Spleen (tissue), 11 donors: Measurements from ENCODE around the gene COPRS. TPM values are rescaled to one million over a fixed set of nuclear protein-coding genes. Genes with fewer than 3 reads are reported as not detected.
"Not testable (repeated sequence)": the region's sequence is repeated elsewhere in the genome, so short reads cannot be mapped to it uniquely, and the experiment has no call there.

Experiments
- DNase-seq: peaks from one replicate; pipeline ENCODE4 v3.0.0-alpha.2; 2020
- H3K27ac ChIP-seq, 8 donors: fragments of 200-600 bp; sonication (generic) in 7 of 8; 1 replicate in 4 of 8; 2 replicates in 4 of 8; pipeline versions ENCODE4 v1.5.0 to v1.8.0; 2016 to 2021; ENCODE audit warnings: inconsistent platforms in 4 of 8, mild to moderate bottlenecking in 4 of 8, moderate library complexity in 1 of 8
- H3K27me3 ChIP-seq, 7 donors: fragments of 200-600 bp; sonication (generic) in 6 of 7; replicated peaks in 1 of 7; 1 replicate in 4 of 7; 2 replicates in 3 of 7; pipeline versions ENCODE4 v1.5.0 to v1.8.0; 2016 to 2021; ENCODE audit warnings: inconsistent platforms in 3 of 7, mild to moderate bottlenecking in 1 of 7
- H3K36me3 ChIP-seq, 6 donors: fragments of 200-600 bp; sonication (generic) in 5 of 6; 1 replicate in 4 of 6; 2 replicates in 2 of 6; pipeline versions ENCODE4 v1.5.0 to v1.8.0; 2016 to 2021; ENCODE audit warnings: inconsistent platforms in 2 of 6
- H3K4me1 ChIP-seq, 6 donors: fragments of 200-600 bp; sonication (generic) in 5 of 6; 1 replicate in 3 of 6; 2 replicates in 3 of 6; pipeline versions ENCODE4 v1.5.0 to v1.8.0; 2016 to 2021; ENCODE audit warnings: inconsistent platforms in 3 of 6
- H3K4me3 ChIP-seq, 8 donors: fragments of 200-600 bp; sonication (generic) in 7 of 8; 1 replicate in 4 of 8; 2 replicates in 4 of 8; pipeline versions ENCODE4 v1.5.0 to v1.8.0; 2016 to 2021; ENCODE audit warnings: inconsistent platforms in 4 of 8, mild to moderate bottlenecking in 4 of 8, moderate library complexity in 2 of 8
- H3K9me3 ChIP-seq, 8 donors: fragments of 200-600 bp; sonication (generic) in 7 of 8; 1 replicate in 4 of 8; 2 replicates in 4 of 8; pipeline versions ENCODE4 v1.5.0 to v1.8.0; 2016 to 2021; ENCODE audit warnings: inconsistent platforms in 4 of 8
- POLR2A ChIP-seq, 3 donors: fragments of 450-650 bp; IDR thresholded peaks; one replicate each; pipeline ENCODE4 v1.5.1; 2017; ENCODE audit warnings: antibody characterized with exemption in 3 of 3, mild to moderate bottlenecking in 1 of 3
- POLR2AphosphoS5 ChIP-seq, 3 donors: sonication (generic); formaldehyde crosslinking; IDR thresholded peaks; one replicate each; pipeline ENCODE4 v1.5.1; 2017; ENCODE audit warnings: antibody characterized with exemption in 3 of 3
- WGBS, 5 donors: extraction: QIAGEN DNeasy Blood & Tissue Kit in 3 of 5; methylation state at CpG; one replicate each; pipeline versions ENCODE4 v1.1.5 to v1.1.7; 2013 to 2018; 5-methylcytosine and 5-hydroxymethylcytosine counted together
- intact Hi-C: fragments of 100-400 bp; cut with DNase I; formaldehyde crosslinking; loops from one replicate; pipeline ENCODE4 v1.15.0; 2023; ENCODE audit warnings: low total_unique reads
- polyA plus RNA-seq, 3 donors: library from polyadenylated mRNA; stranded (reverse); fragments of 200-250 nt; gene quantifications; one replicate each; pipeline ENCODE4 v1.2.1, GENCODE V29; 2013
- total RNA-seq, 7 donors: library from RNA; depleted of rRNA in 3 of 7; stranded (reverse); fragments of >200 nt in 3 of 7; fragmentation: NEBNext Ultra II Directional in 4 of 7; extraction: Animal tissue kit (Norgen Biotek cat#: 25700) in 4 of 7; gene quantifications; one replicate each; pipeline versions ENCODE4 v1.1.0 to v1.2.1, GENCODE V29; 2016 to 2021
- TF ChIP-seq, protein P1 (sequence below), 11 experiments: fragments of 200-600 bp in 7 of 11; fragments of 450-650 bp in 4 of 11; sonication (generic) in 4 of 11; IDR thresholded peaks in 8 of 11; conservative IDR thresholded peaks in 3 of 11; 1 replicate in 7 of 11; 2 replicates in 4 of 11; pipeline versions ENCODE4 v1.4.0 to v1.8.0; 2016 to 2021; ENCODE audit warnings: antibody characterized with exemption in 11 of 11, inconsistent platforms in 4 of 11, mild to moderate bottlenecking in 1 of 11
- donor health status: healthy with polysubstance abuse.
- donor health status: DM: no; HTN: no; CAD: no; lungs with moderate emphysema.
- donor health status: DM: no; HTN: no; CAD: no.
- donor health status: Bipolar disorder and iron deficiency.
- donor health status: healthy.
- donor health status: DM: no; HTN: no; CAD: no.
- donor health status: DM: yes; HTN: yes; CAD: no.

Gene COPRS
- total and polyA plus RNA-seq, 10 donors = 16.4 to 51.3 (median 32.6) TPM

DNA sequence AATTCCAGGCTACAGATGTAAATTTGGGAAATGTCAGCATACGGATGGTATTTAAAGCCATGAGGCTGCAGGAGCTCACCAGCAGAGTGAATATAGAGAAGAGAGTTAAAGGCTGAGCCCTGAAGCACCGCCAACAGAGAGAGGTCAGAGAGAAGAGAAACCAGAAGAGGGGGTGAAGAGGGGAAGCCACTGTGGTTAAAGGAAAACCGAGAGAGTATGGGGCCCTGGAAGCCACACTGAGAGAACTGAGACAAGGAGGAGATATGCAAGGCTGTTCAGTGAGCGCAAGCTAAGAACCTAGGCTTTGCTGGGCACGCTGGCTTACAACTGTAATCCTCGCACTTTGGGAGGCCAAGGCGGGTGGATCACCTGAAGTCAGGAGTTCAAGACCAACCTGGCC, 24.6 kb downstream of the COPRS start:
- Histone ChIP-seq H3K4me1 (peaks cover 0 to 13% (median 4%) of the 10 kb centered on the region in 6 donors), H3K27me3 (no peaks in the 10 kb centered on the region), H3K27ac (no peak overlapping the region), H3K9me3 (no peaks in the 10 kb centered on the region), H3K36me3 (no peaks in the 10 kb centered on the region), H3K4me3 (no peak overlapping the region)
- intact Hi-C loops = no loop called here
- DNase-seq = no peak
- 24 to 42% (median 36%) methylated on average over 7 of the region's 7 CpGs for WGBS, 5 donors
- TF ChIP-seq, protein P1, sequence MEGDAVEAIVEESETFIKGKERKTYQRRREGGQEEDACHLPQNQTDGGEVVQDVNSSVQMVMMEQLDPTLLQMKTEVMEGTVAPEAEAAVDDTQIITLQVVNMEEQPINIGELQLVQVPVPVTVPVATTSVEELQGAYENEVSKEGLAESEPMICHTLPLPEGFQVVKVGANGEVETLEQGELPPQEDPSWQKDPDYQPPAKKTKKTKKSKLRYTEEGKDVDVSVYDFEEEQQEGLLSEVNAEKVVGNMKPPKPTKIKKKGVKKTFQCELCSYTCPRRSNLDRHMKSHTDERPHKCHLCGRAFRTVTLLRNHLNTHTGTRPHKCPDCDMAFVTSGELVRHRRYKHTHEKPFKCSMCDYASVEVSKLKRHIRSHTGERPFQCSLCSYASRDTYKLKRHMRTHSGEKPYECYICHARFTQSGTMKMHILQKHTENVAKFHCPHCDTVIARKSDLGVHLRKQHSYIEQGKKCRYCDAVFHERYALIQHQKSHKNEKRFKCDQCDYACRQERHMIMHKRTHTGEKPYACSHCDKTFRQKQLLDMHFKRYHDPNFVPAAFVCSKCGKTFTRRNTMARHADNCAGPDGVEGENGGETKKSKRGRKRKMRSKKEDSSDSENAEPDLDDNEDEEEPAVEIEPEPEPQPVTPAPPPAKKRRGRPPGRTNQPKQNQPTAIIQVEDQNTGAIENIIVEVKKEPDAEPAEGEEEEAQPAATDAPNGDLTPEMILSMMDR (IDR thresholded peaks at IDR 0.05 in 8 of 11, conservative IDR thresholded peaks at IDR 0.05 in 3 of 11) = no peak
- no peak for TF ChIP-seq POLR2A (IDR thresholded peaks at IDR 0.05)
- TF ChIP-seq POLR2AphosphoS5 (IDR thresholded peaks at IDR 0.05) = no peak

DNA sequence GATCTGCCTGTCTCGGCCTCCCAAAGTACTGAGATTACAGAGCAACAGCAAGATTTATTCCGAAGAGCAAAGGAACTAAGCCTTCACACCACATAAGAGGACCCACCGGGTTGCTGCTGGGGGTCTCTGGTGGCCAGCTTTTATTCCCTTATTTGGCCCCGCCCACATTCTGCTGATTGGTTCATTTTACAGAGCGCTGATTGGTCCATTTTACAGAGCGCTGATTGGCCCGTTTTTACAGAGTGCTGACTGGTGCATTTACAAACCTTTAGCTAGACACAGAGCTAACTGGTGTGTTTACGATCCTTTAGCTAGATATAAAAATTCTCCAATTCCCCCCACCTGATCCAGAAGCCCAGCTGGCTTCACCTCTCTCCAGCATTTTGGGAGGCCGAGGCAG, 26.3 kb downstream of the COPRS start:
- no peak for DNase-seq
- WGBS, 5 donors = 81 to 91% (median 88%) methylated on average over 9 of the region's 9 CpGs
- Histone ChIP-seq H3K36me3 (no peaks in the 10 kb centered on the region), H3K4me1 (peaks cover 0 to 13% (median 4%) of the 10 kb centered on the region in 6 donors), H3K9me3 (no peaks in the 10 kb centered on the region), H3K27ac (no peak overlapping the region), H3K27me3 (no peaks in the 10 kb centered on the region), H3K4me3 (no peak overlapping the region)
- intact Hi-C loops = no loop called here
- TF ChIP-seq POLR2A (IDR thresholded peaks at IDR 0.05) (no peak), POLR2AphosphoS5 (IDR thresholded peaks at IDR 0.05) (no peak)
- TF ChIP-seq, protein P1 (IDR thresholded peaks at IDR 0.05 in 8 of 11, conservative IDR thresholded peaks at IDR 0.05 in 3 of 11) = no peak

DNA sequence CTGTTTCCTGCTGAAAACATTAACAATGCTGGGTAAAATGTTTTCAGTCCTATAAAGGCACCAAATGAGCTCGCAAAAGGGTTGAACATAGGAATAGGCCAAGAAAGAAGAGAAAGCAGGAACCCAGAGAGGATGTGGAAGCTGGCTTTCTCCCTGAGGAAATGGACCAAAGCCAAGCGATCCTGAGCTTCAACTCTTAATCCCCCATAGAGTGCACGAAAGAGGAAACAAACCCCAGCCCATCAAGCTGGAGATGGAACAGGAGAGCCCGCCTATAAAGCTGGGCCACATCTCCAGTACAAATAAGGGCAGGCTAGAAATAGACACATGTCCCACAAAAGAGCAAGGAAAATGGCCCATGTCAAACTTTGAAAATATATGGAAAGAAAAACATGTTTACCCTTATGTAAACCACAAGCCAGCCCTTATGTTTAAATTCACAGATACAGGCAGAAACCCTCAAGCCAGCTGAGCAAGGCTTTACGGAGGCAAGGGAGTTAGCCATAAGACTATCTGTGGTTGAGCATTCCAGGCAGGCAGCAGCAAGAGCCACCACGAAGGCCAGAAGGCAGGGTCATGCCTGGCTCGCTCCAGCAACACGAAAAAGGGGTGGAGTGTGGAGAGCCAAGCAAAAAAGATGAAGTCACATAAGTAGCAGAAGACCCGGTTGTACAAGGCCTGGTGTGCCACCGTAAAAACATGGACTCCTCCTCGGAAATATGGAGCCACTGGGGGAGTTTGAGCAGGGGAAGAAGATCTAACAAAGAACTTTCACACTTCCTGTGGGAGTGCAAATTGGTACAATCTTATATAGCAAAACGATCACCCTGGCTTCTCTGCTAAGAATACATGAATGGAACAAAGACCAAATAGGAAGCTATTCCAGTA, 27.8 kb downstream of the COPRS start:
- no peaks in the 10 kb centered on the region for H3K36me3 ChIP-seq
- no peaks in the 10 kb centered on the region for H3K9me3 ChIP-seq
- WGBS, 5 donors = 61 to 84% (median 79%) methylated on average over 12 of the region's 12 CpGs
- no peak for TF ChIP-seq POLR2AphosphoS5 (IDR thresholded peaks at IDR 0.05)
- TF ChIP-seq, protein P1 (IDR thresholded peaks at IDR 0.05 in 8 of 11, conservative IDR thresholded peaks at IDR 0.05 in 3 of 11) = no peak
- no peak for TF ChIP-seq POLR2A (IDR thresholded peaks at IDR 0.05)
- intact Hi-C loops = no loop called here
- no peak for DNase-seq
- H3K4me3 ChIP-seq = no peak overlapping the region
- peaks cover 0 to 13% (median 4%) of the 10 kb centered on the region in 6 donors for H3K4me1 ChIP-seq
- no peaks in the 10 kb centered on the region for H3K27me3 ChIP-seq
- no peak overlapping the region for H3K27ac ChIP-seq

DNA sequence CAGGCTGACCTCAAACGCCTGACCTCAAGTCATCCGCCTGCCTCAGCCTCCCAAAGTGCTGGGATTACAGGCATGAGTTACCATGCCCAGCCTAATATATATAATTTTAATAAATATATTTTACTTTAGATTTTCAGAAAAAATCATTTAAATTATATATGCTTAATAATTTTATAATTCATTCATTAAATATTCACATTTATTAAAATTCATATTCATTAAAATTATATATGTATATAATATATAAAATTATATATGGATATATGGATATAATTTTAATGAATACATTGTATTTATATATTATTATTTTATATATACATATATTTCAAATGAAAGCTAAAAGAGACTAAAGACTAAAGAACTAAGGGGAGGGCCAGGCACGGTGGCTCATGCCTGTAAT, 29.4 kb downstream of the COPRS start:
- Histone ChIP-seq H3K36me3 (no peaks in the 10 kb centered on the region), H3K4me3 (no peak overlapping the region), H3K4me1 (peaks cover 0 to 8% (median 2%) of the 10 kb centered on the region in 6 donors), H3K27ac (no peak overlapping the region), H3K9me3 (no peaks in the 10 kb centered on the region), H3K27me3 (no peaks in the 10 kb centered on the region)
- no peak for DNase-seq
- TF ChIP-seq POLR2A (IDR thresholded peaks at IDR 0.05) (no peak), POLR2AphosphoS5 (IDR thresholded peaks at IDR 0.05) (no peak)
- TF ChIP-seq, protein P1 (IDR thresholded peaks at IDR 0.05 in 8 of 11, conservative IDR thresholded peaks at IDR 0.05 in 3 of 11) = no peak
- WGBS, 5 donors = 90 to 96% (median 95%) methylated on average over 3 of the region's 3 CpGs
- intact Hi-C loops = no loop called here

DNA sequence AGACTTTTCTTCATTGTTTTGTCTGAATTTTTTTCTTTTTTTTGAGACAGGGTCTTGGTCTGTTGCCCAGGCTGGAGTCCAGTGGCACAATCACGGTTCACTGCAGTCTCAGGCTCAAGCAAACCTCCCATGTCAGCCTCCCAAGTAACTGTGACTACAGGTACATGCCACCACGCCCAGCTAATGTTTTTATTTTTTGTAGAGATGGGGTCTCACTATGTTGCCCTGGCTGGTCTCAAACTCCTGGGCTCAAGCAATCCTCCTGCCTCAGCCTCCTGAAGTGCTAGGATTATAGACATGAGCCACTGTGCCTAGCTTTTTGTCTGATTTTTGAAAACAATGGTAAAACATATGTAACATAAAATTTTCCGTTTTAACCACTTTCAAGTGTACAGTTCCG, 30.1 kb downstream of the COPRS start:
- H3K9me3 ChIP-seq, H3K4me3 ChIP-seq, H3K27ac ChIP-seq, intact Hi-C loops, H3K36me3 ChIP-seq, H3K27me3 ChIP-seq, DNase-seq, H3K4me1 ChIP-seq: not testable (repeated sequence)
- 88 to 93% (median 91%) methylated on average over 4 of the region's 4 CpGs for WGBS, 5 donors
